Psoas muscle (tissue), 8 donors: ENCODE measurements around the gene BNIPL. TPM values are rescaled to one million over a fixed set of nuclear protein-coding genes. Genes with fewer than 3 reads are reported as not detected.

Experiments
- ATAC-seq, 4 donors: fragments of 200-7000 bp; cut with Tn5 transposase; one replicate each; pipeline ENCODE4 v1.9.1; 2020; ENCODE audit warnings: moderate library complexity in 3 of 4, mild to moderate bottlenecking in 2 of 4
- DNase-seq, 2 donors: peaks; one replicate each; pipeline ENCODE4 v3.0.0-alpha.2; 2020
- H3K27ac ChIP-seq: fragments of 200-600 bp; one replicate; pipeline ENCODE4 v1.8.0; 2022
- H3K27me3 ChIP-seq, 3 donors: fragments of 200-600 bp in 1 of 3; one replicate each; pipeline versions ENCODE4 v1.6.1 to v1.8.0; 2013 to 2022; ENCODE audit warnings: low read length in 2 of 3, mild to moderate bottlenecking in 2 of 3, moderate library complexity in 1 of 3; ENCODE audit not compliant: insufficient read depth in 3 of 3
- H3K36me3 ChIP-seq, 2 donors: fragments of 200-600 bp in 1 of 2; one replicate each; pipeline versions ENCODE4 v1.6.1 to v1.8.0; 2013 to 2022; ENCODE audit warnings: low read depth in 1 of 2, mild to moderate bottlenecking in 1 of 2, moderate library complexity in 1 of 2; ENCODE audit not compliant: insufficient read depth in 1 of 2
- H3K4me1 ChIP-seq: fragments of 200-600 bp; one replicate; pipeline ENCODE4 v1.8.0; 2022
- H3K4me3 ChIP-seq: fragments of 200-600 bp; one replicate; pipeline ENCODE4 v1.8.0; 2022; ENCODE audit warnings: mild to moderate bottlenecking
- H3K9me3 ChIP-seq: fragments of 200-600 bp; one replicate; pipeline ENCODE4 v1.8.0; 2022
- CTCF ChIP-seq: fragments of 200-600 bp; IDR thresholded peaks from one replicate; pipeline ENCODE4 v1.8.0; 2022; ENCODE audit warnings: antibody characterized with exemption
- WGBS, 3 donors: extraction: QIAGEN DNeasy Blood & Tissue Kit; methylation state at CpG; one replicate each; pipeline versions ENCODE4 v1.1.6 to v1.1.7; 2013; 5-methylcytosine and 5-hydroxymethylcytosine counted together
- intact Hi-C, 2 donors: fragments of 100-400 bp; cut with DNase I; formaldehyde crosslinking; loops; one replicate each; pipeline versions ENCODE4 v1.11.0 to v1.14.2; 2022
- polyA plus RNA-seq, 3 donors: library from polyadenylated mRNA; stranded (reverse); fragments of 200-250 nt; gene quantifications; one replicate each; pipeline ENCODE4 v1.2.3, GENCODE V29; 2013
- total RNA-seq, 4 donors: library from RNA; stranded (reverse); fragmentation: NEBNext Ultra II Directional in 2 of 4; extraction: Animal tissue kit (Norgen Biotek cat#: 25700) in 2 of 4; gene quantifications; one replicate each; pipeline versions ENCODE4 v1.2.1 to v1.2.4, GENCODE V29; 2021 to 2023
- donor health status: healthy with polysubstance abuse.
- donor health status: DM: no; HTN: no; CAD: no; lungs with moderate emphysema.
- donor health status: Bipolar disorder and iron deficiency.
- donor health status: healthy.
- donor health status: DM: yes; HTN: yes; CAD: no.
- donor health status: DM: no; HTN: no; CAD: no.
- donor health status: DM: no; HTN: no; CAD: no.
- donor health status: DM: yes; HTN: yes; CAD: no.

Gene BNIPL
- total and polyA plus RNA-seq, 7 donors: 0.04 to 0.96 (median 0.10) TPM

GRCh38 chr1:150999051-150999674 lies 37.2 kb upstream of the BNIPL start:
- Histone ChIP-seq H3K9me3 (no peaks in the 10 kb centered on the region), H3K27ac (no peak overlapping the region), H3K4me1 (peaks cover 25% of the 10 kb centered on the region), H3K4me3 (no peak overlapping the region), H3K36me3 (peaks cover 0 to 64% of the 10 kb centered on the region in 2 donors), H3K27me3 (no peaks in the 10 kb centered on the region)
- no peak for DNase-seq
- 75 to 78% (median 77%) methylated on average over 17 of the region's 17 CpGs for WGBS, 3 donors
- intact Hi-C loops: no loop called here
- no peak for ATAC-seq
- no peak for TF ChIP-seq CTCF

- 91 to 97% (median 92%) methylated on average over 2 of the region's 2 CpGs for WGBS, 3 donors
- Histone ChIP-seq H3K27me3 (no peaks in the 10 kb centered on the region), H3K4me1 (peaks cover 33% of the 10 kb centered on the region), H3K36me3 (peaks cover 0 to 64% of the 10 kb centered on the region in 2 donors), H3K27ac (no peak overlapping the region), H3K9me3 (no peaks in the 10 kb centered on the region), H3K4me3 (no peak overlapping the region)
- TF ChIP-seq CTCF: no peak
- DNase-seq: no peak
- no peak for ATAC-seq
- intact Hi-C loops: loop anchor here in 1 of 2 donors (5.0 kb wide), 1 partner anchor 73 kb away; the partner anchor contains the start of gene SETDB1
Observed at GRCh38 chr1:150999926-151000325, 36.5 kb upstream of the BNIPL start.

- ATAC-seq: no peak
- Histone ChIP-seq H3K36me3 (peaks cover 0 to 64% of the 10 kb centered on the region in 2 donors), H3K9me3 (no peaks in the 10 kb centered on the region), H3K27me3 (no peaks in the 10 kb centered on the region), H3K4me3 (no peak overlapping the region), H3K27ac (no peak overlapping the region), H3K4me1 (peaks cover 36% of the 10 kb centered on the region)
- intact Hi-C loops: loop anchor here in 1 of 2 donors (5.0 kb wide), 1 partner anchor 73 kb away; the partner anchor contains the start of gene SETDB1
- WGBS, 3 donors: 93 to 97% (median 95%) methylated on average over 3 of the region's 3 CpGs
- no peak for DNase-seq
- no peak for TF ChIP-seq CTCF
Observed at GRCh38 chr1:151000408-151000807, 36.0 kb upstream of the BNIPL start.

- ATAC-seq (no peak), DNase-seq (no peak)
- Histone ChIP-seq H3K36me3 (peaks cover 0 to 62% of the 10 kb centered on the region in 2 donors), H3K9me3 (no peaks in the 10 kb centered on the region), H3K27ac (no peak overlapping the region), H3K4me1 (peaks cover 29% of the 10 kb centered on the region), H3K27me3 (no peaks in the 10 kb centered on the region), H3K4me3 (no peak overlapping the region)
- no peak for TF ChIP-seq CTCF
- intact Hi-C loops: loop anchor here in 1 of 2 donors (5.0 kb wide), 1 partner anchor 74 kb away; the partner anchor contains the start of gene SETDB1
- 68 to 79% (median 72%) methylated on average over 4 of the region's 4 CpGs for WGBS, 3 donors
Observed at GRCh38 chr1:151001602-151002001, 34.8 kb upstream of the BNIPL start.

GRCh38 chr1:151002051-151002450 lies 34.3 kb upstream of the BNIPL start:
- TF ChIP-seq CTCF: no peak
- Histone ChIP-seq H3K9me3 (no peaks in the 10 kb centered on the region), H3K4me1 (peaks cover 32% of the 10 kb centered on the region), H3K4me3 (no peak overlapping the region), H3K36me3 (peaks cover 0 to 58% of the 10 kb centered on the region in 2 donors), H3K27ac (no peak overlapping the region), H3K27me3 (no peaks in the 10 kb centered on the region)
- WGBS, 3 donors: 77 to 92% (median 82%) methylated on average over 3 of the region's 3 CpGs
- intact Hi-C loops: loop anchor here in 1 of 2 donors (5.0 kb wide), 1 partner anchor 75 kb away; the partner anchor contains the start of gene SETDB1
- DNase-seq (no peak), ATAC-seq (no peak)
